ENCODE data around the gene DCAF5.

DNA sequence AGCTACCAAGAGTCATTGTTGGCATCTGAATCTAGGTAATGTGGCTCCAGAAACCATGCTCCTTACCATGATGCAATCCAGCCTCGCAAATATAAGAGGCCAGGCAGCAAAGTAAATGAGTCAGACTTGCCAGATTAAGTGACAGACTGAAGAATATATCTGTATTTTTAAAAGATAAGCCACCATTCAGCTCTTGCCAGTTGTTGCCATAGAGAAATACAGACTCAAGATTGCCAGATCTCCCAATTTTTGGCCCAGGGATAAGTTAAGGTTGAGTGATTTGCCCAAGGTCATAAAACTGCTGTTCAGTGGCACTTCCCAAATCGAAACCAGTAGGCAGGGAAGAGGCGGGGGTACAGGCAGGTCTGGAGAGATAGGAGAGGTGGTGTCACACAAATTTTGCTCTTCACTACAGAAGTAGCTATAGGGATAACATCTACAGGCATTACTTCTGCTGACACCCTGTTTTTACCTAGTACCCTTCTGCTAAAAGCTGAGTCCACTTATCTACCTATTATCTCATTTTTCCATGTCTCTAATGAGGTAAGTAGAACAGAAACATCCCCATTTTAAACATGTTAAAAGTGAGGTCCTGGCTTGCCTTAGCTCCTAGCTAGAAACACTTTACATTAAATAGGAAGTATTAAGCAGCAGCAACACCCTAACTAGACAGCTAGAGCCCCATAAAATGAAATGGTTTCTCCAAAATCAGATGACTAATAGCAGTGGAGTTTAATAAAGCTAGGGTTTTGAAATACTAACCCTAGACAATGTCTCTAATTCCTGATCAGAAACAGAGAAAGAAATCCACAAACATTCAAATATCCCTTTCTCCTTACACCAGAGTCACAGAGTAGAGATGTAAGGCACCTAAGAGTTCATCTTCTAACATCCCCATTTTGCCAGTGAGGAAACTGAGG lies 19.5 kb downstream of the DCAF5 start:
- TF ChIP-seq POLR2AphosphoS5 (IDR thresholded peaks at IDR 0.05; ENCODE audit: borderline replicate concordance, low read depth, low read length), result no peak
- TF ChIP-seq EZH2 (IDR thresholded peaks at IDR 0.05), result no peak

All from SK-N-MC (cell line).